ENCODE measurements around the gene RPL21.
"Not testable (repeated sequence)": the region's sequence is repeated elsewhere in the genome, so short reads cannot be mapped to it uniquely, and the experiment has no call there.

The RPL21 gene

DNA sequence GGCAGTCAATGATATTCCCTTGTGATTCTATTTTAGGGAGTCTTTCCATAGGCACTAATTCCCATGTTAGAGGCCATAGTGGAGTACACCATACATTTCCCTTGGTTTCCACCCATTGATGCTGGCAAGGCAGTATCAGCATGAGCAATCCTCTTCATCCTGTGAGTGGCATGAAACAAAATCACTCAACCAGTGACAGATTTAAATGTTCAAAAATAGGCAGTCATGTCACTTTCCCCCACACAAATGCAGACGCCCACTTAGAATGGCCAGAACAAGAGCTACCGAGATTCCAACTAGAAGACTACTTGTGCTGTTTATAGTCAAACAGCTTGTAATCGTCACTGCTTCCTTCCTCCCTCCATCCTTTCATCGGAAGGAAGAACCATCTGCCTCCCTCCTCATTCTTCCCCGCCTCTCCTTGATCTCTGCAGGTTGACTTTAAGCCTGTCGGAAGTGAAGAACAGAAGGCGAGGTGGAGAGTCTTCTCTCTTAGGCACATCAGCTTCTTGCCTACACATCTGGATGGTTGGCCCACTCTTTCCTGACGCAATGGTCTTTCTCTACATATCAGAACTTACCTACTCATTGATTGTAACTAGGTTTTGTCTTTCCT, 41.8 kb downstream of the RPL21 start:
- DNase-seq: no peak

DNA sequence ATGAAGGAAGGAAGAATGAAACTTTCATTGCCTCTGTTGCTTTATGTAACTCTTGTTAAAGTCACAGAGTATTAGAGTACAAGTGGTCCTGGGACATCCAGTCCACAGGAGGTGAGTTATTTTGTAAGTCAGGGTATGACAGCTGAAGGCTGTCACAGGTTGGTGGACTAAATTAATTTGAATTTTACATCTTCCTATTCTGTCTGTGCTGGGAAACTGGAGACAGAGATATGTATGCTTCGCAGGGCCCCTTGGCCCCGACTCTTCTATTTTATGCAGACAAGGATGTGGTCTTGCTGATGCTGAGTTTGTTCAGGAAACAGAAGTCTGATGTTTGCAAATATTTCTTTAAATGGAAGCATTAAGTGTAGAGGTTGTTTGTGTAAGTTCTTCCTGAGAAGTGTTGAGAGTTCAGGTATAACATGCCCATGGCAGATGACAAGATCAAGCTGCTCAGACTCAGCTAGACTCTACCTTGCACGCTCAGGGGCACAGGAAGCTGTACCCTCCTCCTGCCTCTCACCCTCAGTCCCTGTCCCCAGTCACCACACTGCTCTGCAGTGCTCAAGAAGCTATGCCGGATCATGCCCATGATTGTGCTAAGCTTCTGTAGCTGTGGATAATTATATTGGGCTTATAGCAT, 42.6 kb downstream of the RPL21 start:
- no peak for DNase-seq

DNA sequence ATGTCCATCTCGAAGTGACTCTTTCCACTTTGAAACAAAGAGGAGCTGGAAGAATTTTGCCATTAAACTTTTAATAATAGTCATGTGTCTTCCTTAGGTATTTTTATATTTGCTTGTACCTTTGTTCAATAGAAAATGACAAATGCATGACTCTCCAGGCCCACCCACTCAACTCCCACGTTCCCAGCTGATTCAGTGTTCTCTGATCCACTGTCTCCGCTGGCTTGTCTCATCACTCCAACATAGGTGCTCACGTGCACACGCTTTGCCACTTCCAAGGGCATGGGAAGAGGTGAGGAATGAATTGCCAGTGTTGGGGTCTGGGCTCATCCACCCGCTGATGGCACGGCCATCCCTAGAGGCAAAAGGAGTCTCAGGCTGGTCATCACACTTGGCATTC, 43.7 kb downstream of the RPL21 start:
- no peak for DNase-seq

DNA sequence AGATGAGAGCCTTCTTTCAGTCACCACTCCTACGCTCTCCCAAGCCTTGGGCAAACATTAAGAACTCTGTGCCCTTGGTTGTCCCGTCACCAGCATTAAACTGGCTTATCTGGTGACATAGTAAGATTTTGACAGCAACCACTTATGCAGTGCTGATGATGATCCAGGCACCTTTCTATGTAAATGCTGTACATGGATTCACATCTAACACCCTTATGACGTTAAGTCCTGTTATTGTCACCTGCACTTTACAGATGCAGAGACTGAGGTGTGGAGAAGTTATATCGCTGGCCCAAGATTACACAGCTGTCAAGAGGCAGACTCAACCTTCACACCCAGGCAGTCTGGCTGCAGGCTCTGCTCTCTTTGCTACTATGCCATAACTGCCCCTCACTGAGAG, 44.3 kb downstream of the RPL21 start:
- DNase-seq: no peak

DNA sequence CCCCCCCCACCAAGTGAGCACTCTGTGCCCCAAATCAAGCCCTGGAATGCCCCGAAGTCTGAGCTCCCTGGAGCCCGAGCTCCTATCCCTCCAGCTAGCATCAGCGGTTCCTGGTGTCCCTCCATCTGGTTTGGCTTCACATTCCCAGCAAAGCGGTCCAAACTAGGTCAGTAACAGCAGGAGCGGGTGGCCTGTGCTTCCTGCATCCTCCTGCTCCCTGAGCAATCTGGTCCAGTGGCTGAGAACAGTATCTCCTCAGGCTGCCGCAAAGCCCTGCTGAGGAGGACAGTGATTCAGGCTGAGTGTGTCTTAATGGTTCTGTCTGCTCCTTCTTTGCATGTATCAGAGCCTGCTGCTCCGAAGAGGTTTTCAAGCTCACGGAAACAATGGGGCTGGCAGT, 45.1 kb downstream of the RPL21 start:
- no peak for DNase-seq

DNA sequence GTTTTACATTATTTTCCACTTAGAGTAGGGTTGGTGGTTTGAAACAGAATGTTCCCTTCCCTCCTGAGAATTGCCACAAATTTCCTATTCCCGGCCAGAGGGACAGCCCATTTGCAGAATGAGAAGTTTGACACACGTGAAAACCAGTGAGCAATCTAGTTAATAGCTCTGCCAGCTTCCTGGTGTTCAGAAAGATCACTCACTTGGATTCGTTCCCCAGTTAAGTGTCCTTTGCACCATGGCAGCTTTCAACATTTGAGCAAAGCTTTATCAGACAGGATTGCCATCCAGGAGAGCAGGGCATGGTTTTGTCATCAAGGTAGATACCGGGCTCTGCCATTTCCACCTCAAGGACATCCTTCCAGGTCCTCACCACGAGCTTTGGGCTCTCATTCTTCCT, 47.5 kb downstream of the RPL21 start:
- DNase-seq: no peak

DNA sequence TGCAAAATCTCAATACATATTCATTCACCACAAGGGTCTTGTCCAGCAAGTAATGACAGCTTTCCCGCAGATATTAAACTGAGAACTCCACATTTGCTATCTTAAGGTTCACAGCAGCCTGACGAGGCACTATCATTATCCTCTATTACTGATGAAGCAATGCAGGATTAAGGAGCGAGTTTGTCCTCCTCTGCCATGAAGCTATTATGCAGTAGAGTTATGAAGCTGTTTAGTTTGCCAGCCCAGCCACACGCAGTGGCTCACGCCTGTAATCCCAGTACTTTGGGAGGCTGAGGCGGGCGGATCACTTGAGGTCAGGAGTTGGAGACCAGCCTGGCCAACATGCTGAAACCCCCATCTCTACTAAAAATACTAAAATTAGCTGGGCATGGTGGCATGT, 49.0 kb downstream of the RPL21 start:
- not testable (repeated sequence) for DNase-seq

DNA sequence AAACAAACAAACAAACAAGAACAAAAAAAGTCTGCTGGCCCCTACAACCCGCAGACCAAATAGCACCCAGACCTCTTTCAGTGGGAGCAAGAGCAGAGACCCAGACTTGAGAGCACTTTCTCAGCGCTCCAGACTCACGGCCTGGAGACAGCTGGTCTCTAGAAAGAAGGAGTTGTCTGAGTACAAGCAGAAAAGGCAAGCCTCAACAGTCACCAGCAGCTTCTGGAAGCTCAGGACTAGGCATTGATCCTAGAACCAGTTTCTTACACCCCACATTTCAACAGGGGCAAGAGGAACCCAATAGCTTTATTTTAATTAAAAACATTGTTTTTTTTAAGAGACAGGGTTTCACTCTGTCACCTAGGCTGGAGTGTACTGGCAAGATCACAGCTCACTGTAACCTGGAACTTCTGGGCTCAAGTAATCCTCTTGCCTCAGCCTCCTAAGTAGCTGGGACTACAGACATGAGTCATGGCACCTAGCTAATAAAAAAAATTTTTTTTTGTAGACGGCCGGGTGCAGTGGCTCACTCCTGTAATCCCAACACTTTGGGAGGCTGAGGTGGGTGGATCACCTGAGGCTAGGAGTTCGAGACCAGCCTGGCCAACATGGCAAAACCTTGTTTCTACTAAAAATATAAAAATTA, 49.7 kb downstream of the RPL21 start:
- no peak for DNase-seq

DNA sequence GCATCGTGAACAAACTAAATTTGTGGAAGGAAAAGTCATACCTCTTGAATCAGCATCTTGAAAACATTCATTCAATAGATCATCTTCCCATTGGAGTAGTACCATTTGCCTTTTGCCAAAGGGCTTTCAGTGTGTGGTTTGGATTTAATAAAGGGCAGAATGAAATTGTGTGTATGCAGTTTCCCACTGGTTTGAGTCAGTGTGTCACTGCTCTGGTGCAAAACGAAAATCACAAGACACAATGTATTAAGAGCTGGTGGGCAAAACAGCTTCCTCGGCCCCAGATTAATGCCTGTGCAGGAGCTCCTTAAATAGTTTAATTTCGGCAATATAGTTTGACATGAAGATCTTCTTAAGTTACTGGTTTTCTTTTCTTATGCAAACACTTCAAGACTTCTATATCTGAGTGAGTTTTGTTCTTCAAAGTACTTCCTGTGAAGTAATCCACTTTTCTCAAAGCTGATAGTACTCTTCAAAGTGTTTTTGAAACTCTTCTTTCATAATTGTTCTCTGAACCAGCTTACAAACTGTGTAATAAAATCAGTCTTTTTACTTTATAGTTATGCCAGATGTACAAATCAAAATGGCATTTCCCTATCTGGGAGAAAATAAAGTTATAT, 51.4 kb downstream of the RPL21 start:
- peak; percentile 32 for DNase-seq

DNA sequence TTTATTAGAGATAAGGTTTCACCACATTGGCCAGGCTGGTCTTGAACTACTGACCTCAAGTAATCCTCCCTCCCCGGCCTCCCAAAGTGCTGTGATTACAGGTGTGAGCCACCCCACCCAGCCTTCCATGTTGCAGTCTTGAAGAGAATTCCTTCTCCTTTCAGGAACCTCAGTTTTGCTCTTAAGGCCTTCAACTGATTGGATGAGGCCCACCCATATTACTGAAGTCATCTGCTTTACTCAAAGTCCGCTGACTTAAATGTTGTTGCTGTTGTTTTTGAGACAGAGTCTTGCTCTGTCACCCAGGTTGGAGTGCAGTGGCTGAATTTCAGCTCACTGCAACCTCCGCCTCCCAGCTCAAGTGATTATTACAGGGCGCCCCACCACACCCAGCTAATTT, 52.7 kb downstream of the RPL21 start:
- DNase-seq: no peak

DNA sequence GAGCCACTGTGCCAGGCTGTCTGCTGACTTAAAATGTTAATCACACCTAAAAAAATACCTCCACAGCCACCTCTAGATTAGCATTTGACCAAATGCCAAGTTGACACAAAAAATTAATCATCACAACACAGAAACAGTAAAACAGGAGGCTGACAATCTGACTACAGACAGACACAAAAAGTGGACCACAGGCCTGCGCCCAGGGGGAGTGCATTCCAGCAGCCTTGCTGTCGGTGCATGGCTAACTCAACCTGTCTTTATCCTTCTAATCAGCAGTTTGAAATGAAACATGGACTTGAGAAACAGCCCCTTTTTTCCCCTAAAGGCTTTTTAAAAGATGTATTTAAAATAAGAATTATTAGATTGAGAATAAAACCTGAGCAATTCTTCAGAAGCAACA, 53.3 kb downstream of the RPL21 start:
- no peak for DNase-seq

All from hematopoietic multipotent progenitor cell treated with erythropoietin and hydrocortisone succinate and interleukin-3 and kit ligand, for 6 days (in vitro differentiated cells).